ENCODE results near the gene PITPNC1. TPM values are rescaled to one million over a fixed set of nuclear protein-coding genes. Genes with fewer than 3 reads are reported as not detected.

Gene PITPNC1
- total and polyA plus RNA-seq, 2 donors (not counting 1 experiment from before 2014, with no cell fraction given) = 5.8 to 7.1 TPM

DNA sequence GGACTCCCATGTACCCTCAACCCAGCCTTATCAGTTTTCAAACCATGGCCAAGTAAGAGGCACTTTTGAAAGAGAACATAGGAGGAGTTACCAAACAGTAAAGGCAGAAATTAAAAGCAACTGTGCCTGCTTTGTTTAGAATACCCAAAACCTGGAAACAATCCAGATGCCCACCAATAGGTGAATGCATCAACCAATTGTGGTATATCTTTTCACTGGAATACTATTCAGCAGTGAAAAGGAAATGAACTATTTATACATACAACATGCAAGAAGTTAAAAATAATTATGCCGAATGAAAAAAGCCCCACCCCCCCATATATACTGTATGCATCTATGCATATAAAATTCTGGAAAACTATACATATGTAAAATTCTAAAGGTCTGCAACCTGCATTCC, 37.0 kb downstream of the PITPNC1 start:
- Histone ChIP-seq H3K4me1 (ENCODE audit: control insufficient read depth, extremely low read depth, insufficient read depth, low read length) (no peaks in the 10 kb centered on the region), H3K27ac (ENCODE audit: insufficient read depth, low read length) (no peak overlapping the region), H3K27me3 (ENCODE audit: control insufficient read depth, insufficient read depth, low read length) (no peaks in the 10 kb centered on the region), H2AFZ (ENCODE audit: low read length) (no peak overlapping the region), H3K79me2 (ENCODE audit: control insufficient read depth, insufficient read depth, low read length) (no peaks in the 10 kb centered on the region), H3K4me3 (replicated peaks in 1 of 4; ENCODE audit: control extremely low read depth in 1 of 4, insufficient read depth in 1 of 4, low read depth in 3 of 4, low read length in 4 of 4) (no peak overlapping the region), H3K4me2 (ENCODE audit: extremely low read depth, insufficient read depth, low read length) (no peak overlapping the region), H4K20me1 (ENCODE audit: control insufficient read depth, extremely low read depth, insufficient read depth, low read length) (no peaks in the 10 kb centered on the region), H3K9ac (ENCODE audit: insufficient read depth, low read length) (no peak overlapping the region), H3K36me3 (ENCODE audit: control insufficient read depth, insufficient read depth, low read length) (no peaks in the 10 kb centered on the region), H3K9me3 (ENCODE audit: control insufficient read depth, insufficient read depth, low read depth, low read length) (no peaks in the 10 kb centered on the region)
- no peak for DNase-seq (ENCODE audit: low read depth in 2 of 2)
- no peak for TF ChIP-seq EZH2 (IDR thresholded peaks at IDR 0.05; ENCODE audit: low read length, missing control alignments)
- TF ChIP-seq, protein P1, sequence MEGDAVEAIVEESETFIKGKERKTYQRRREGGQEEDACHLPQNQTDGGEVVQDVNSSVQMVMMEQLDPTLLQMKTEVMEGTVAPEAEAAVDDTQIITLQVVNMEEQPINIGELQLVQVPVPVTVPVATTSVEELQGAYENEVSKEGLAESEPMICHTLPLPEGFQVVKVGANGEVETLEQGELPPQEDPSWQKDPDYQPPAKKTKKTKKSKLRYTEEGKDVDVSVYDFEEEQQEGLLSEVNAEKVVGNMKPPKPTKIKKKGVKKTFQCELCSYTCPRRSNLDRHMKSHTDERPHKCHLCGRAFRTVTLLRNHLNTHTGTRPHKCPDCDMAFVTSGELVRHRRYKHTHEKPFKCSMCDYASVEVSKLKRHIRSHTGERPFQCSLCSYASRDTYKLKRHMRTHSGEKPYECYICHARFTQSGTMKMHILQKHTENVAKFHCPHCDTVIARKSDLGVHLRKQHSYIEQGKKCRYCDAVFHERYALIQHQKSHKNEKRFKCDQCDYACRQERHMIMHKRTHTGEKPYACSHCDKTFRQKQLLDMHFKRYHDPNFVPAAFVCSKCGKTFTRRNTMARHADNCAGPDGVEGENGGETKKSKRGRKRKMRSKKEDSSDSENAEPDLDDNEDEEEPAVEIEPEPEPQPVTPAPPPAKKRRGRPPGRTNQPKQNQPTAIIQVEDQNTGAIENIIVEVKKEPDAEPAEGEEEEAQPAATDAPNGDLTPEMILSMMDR (conservative IDR thresholded peaks at IDR 0.05 in 1 of 2, IDR thresholded peaks at IDR 0.05 in 1 of 2; ENCODE audit: low read depth in 1 of 2, low read length in 2 of 2) = no peak

DNA sequence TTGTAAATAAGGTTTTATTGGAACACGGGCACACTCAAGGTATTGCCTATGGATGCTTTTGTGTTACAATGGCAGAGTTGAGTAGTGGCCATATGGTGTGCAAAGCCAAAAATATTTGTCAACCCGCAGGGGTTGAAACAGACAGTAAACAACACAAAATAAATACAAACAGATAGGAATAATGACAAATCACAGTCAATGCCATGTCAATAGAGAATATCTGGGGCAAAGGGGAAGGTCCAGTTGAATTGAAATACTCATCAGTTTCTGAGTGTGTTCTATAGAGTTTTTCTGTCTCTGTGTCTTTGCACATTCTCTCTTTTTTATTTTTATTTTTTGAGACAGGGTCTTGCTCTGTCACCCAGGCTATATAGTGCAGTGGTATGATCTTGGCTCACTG, 37.5 kb downstream of the PITPNC1 start:
- Histone ChIP-seq H3K4me3 (replicated peaks in 1 of 4; ENCODE audit: control extremely low read depth in 1 of 4, insufficient read depth in 1 of 4, low read depth in 3 of 4, low read length in 4 of 4) (no peak overlapping the region), H3K9me3 (ENCODE audit: control insufficient read depth, insufficient read depth, low read depth, low read length) (no peaks in the 10 kb centered on the region), H3K4me2 (ENCODE audit: extremely low read depth, insufficient read depth, low read length) (no peak overlapping the region), H3K27me3 (ENCODE audit: control insufficient read depth, insufficient read depth, low read length) (no peaks in the 10 kb centered on the region), H3K9ac (ENCODE audit: insufficient read depth, low read length) (no peak overlapping the region), H3K27ac (ENCODE audit: insufficient read depth, low read length) (no peak overlapping the region), H3K79me2 (ENCODE audit: control insufficient read depth, insufficient read depth, low read length) (no peaks in the 10 kb centered on the region), H2AFZ (ENCODE audit: low read length) (no peak overlapping the region), H3K36me3 (ENCODE audit: control insufficient read depth, insufficient read depth, low read length) (no peaks in the 10 kb centered on the region), H3K4me1 (ENCODE audit: control insufficient read depth, extremely low read depth, insufficient read depth, low read length) (no peaks in the 10 kb centered on the region), H4K20me1 (ENCODE audit: control insufficient read depth, extremely low read depth, insufficient read depth, low read length) (no peaks in the 10 kb centered on the region)
- DNase-seq (ENCODE audit: low read depth in 2 of 2) = no peak
- TF ChIP-seq, protein P1 (conservative IDR thresholded peaks at IDR 0.05 in 1 of 2, IDR thresholded peaks at IDR 0.05 in 1 of 2; ENCODE audit: low read depth in 1 of 2, low read length in 2 of 2) = no peak
- no peak for TF ChIP-seq EZH2 (IDR thresholded peaks at IDR 0.05; ENCODE audit: low read length, missing control alignments)

DNA sequence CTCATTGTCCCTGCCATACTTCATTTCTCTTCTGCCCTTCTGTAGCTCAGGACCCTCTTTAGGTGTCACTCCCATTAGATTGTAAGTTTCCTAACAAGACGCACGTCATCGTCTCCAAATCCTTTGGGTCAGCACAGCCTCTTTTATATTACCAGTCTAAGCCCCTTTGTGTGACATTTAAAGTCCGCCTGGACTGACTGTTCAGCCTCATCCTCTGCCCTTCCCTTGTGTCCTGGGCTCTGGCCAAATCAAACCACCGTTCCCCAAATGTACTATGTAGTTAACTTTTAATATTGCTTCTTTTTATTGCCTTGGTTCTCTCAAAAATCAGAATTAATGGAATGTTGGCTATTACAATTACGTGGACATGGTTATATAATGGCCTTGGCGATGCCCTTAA, 38.2 kb downstream of the PITPNC1 start:
- Histone ChIP-seq H3K4me1 (ENCODE audit: control insufficient read depth, extremely low read depth, insufficient read depth, low read length) (no peaks in the 10 kb centered on the region), H3K79me2 (ENCODE audit: control insufficient read depth, insufficient read depth, low read length) (no peaks in the 10 kb centered on the region), H3K9ac (ENCODE audit: insufficient read depth, low read length) (no peak overlapping the region), H2AFZ (ENCODE audit: low read length) (no peak overlapping the region), H3K36me3 (ENCODE audit: control insufficient read depth, insufficient read depth, low read length) (no peaks in the 10 kb centered on the region), H3K4me3 (replicated peaks in 1 of 4; ENCODE audit: control extremely low read depth in 1 of 4, insufficient read depth in 1 of 4, low read depth in 3 of 4, low read length in 4 of 4) (no peak overlapping the region), H3K27me3 (ENCODE audit: control insufficient read depth, insufficient read depth, low read length) (no peaks in the 10 kb centered on the region), H3K27ac (ENCODE audit: insufficient read depth, low read length) (no peak overlapping the region), H4K20me1 (ENCODE audit: control insufficient read depth, extremely low read depth, insufficient read depth, low read length) (no peaks in the 10 kb centered on the region), H3K4me2 (ENCODE audit: extremely low read depth, insufficient read depth, low read length) (no peak overlapping the region), H3K9me3 (ENCODE audit: control insufficient read depth, insufficient read depth, low read depth, low read length) (no peaks in the 10 kb centered on the region)
- TF ChIP-seq, protein P1 (conservative IDR thresholded peaks at IDR 0.05 in 1 of 2, IDR thresholded peaks at IDR 0.05 in 1 of 2; ENCODE audit: low read depth in 1 of 2, low read length in 2 of 2) = no peak
- no peak for TF ChIP-seq EZH2 (IDR thresholded peaks at IDR 0.05; ENCODE audit: low read length, missing control alignments)
- DNase-seq (ENCODE audit: low read depth in 2 of 2) = no peak

All from fibroblast of lung (primary cell).